Activated CD8-positive, alpha-beta memory T cell treated with anti-CD3 and anti-CD28 coated beads for 1 hour (primary cell): ENCODE measurements around the gene FREM1.

ENCODE experiments used
- DNase-seq, 2 donors: peaks; one replicate each; pipeline ENCODE4 v3.0.0-alpha.2; 2020; ENCODE audit warnings: low read depth in 1 of 2; ENCODE audit errors: extremely low read depth in 1 of 2

FREM1 gene

DNA sequence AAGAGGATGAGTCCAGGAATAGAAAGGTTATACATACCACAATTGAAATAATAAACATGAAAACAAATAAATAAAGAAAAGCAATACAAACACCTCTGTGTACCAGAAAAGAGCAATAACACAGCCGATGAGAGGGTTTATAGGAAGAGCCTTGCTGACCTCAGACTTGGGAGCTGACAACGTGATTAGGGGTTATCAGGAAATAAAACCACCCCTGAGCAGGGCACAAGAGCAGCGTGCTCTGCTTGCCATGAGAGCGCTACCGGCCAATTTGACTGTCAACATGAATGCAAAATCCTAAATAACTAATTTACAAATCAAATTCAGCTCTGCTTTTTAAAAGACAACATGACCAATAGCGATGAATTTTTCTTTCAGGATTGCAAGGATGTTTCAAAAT is 2.6 kb upstream of the FREM1 start:
- no peak for DNase-seq

DNA sequence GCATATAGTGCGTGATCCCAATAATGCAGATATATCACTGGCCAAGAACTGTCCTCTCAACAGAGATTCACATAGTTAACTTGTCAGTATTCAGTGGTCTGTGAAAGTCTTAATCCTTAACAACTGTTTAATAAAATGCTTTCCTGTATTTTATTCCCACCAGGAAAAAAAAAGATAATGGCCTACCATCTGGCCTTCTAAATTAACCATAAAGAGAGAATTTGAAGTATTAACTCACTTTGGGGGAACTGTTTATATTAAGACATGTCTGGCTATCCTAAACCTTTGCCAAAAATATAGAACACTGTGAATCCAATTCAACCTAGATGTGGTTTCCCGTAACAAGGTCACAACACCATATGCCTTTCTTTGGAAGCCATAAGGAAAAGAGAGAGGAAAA is 818 bp upstream of the FREM1 start:
- DNase-seq: no peak

- no peak for DNase-seq
Measured at GRCh38 chr9:14909601-14909960, 647 bp downstream of the FREM1 start.

- DNase-seq: no peak
Measured at GRCh38 chr9:14909181-14909580, 1.0 kb downstream of the FREM1 start.

- no peak for DNase-seq
Measured at GRCh38 chr9:14908295-14909180, 1.7 kb downstream of the FREM1 start.

- DNase-seq: no peak
Measured at GRCh38 chr9:14907696-14908095, 2.5 kb downstream of the FREM1 start.

- no peak for DNase-seq
Measured at GRCh38 chr9:14907360-14907685, 2.9 kb downstream of the FREM1 start.

- DNase-seq: no peak
Measured at GRCh38 chr9:14906644-14907359, 3.4 kb downstream of the FREM1 start.

GRCh38 chr9:14906000-14906399 is 4.2 kb downstream of the FREM1 start:
- no peak for DNase-seq

DNA sequence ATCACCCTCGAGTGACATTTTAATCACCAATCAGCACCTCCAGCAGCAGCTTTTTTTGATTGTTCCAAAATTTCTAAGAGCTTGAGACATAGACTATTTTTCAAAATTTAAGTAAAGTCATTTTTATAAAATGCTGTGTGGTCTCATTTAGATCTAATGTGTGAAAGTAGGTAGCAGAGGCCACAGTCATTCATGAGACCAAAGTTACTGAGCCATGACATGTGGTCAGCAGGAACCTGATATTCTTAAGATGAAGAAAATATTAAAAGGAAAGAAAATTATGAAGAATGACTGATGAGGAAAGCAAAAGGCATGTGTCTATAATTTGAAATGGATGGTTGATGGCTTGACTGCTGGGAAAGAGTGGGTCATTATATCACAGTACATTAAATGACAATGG is 7.2 kb downstream of the FREM1 start:
- no peak for DNase-seq

DNA sequence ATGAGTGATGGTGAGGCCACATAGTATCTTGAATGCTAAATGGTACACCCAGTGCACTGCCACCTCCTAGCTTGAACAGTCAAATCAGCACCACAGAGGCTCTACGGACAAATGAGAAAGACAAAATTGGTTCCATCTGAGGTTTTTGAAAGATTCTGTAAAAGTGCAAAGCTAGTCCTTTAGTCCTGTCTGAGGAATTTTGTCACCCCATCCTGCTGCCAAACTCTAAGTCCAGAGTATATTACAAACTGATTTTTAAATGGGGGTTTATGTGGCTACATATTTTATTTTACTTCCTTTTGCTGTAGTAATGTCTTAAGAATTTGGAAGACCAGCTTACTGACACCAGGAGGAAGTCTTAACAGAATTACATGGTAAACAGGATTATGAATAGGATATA is 7.7 kb downstream of the FREM1 start:
- no peak for DNase-seq

DNA sequence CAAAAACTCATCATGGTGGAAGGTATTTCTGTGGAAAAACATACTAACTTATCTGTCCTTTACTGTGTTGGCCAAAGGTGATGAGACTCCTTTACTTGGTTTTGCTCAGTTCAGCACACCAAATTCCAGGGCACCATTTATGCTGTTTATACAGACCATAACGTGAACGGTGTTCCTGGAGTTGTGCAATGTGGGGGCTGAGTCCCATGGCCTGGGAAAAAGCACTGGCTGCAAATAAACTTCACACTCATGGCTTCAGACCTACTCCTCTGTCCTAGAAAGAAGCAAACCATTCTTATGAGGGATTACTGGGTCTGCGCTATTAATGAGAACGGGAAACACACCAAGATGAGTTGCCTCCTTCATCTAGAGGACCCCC is 10.4 kb downstream of the FREM1 start:
- DNase-seq: no peak

GRCh38 chr9:14899042-14899814 is 11.0 kb downstream of the FREM1 start:
- no peak for DNase-seq

DNA sequence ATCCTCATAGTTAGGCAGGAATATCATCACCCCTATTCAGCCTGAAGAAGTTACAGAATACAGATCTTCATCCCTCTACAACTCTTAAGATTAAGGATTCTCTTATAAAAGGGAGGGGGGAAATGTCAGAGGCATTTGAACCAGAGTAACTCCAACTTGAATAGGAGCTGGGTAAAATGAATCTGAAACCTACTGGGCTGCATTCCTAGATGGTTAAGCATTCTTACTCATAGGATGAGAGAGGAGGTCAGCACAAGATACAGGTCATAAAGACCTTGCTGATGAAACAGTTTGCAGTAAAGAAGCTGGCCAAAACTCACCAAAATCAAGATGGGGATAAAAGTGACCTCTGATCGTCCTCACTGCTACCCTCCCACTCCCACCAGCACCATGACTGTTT is 14.4 kb downstream of the FREM1 start:
- DNase-seq: no peak

GRCh38 chr9:14893280-14893679 is 16.9 kb downstream of the FREM1 start:
- no peak for DNase-seq

- DNase-seq: no peak
Measured at GRCh38 chr9:14891332-14891731, 18.9 kb downstream of the FREM1 start.

DNA sequence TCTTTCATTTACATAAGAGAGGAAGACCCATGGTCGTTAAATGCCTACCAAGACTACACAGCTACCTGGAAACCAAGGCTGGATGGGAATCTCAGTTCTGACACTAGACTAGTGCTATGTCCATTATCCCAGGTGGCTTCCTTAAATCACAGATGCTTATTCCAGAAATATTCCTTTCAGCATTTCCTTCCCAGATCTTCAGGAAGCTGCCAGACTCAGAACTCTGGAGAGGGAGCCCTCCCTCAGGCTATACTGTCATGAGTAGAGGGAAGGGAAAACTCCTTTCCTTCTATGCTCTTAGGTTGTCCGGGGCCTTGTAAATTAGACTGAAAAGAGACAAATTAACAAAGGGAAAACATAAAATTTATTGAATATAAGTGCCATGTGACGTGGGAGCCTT is 20.8 kb downstream of the FREM1 start:
- DNase-seq: no peak

GRCh38 chr9:14888875-14889274 is 21.4 kb downstream of the FREM1 start:
- no peak for DNase-seq

GRCh38 chr9:14888272-14888671 is 22.0 kb downstream of the FREM1 start:
- DNase-seq: no peak

- DNase-seq: no peak
Measured at GRCh38 chr9:14887149-14887548, 23.1 kb downstream of the FREM1 start.

DNA sequence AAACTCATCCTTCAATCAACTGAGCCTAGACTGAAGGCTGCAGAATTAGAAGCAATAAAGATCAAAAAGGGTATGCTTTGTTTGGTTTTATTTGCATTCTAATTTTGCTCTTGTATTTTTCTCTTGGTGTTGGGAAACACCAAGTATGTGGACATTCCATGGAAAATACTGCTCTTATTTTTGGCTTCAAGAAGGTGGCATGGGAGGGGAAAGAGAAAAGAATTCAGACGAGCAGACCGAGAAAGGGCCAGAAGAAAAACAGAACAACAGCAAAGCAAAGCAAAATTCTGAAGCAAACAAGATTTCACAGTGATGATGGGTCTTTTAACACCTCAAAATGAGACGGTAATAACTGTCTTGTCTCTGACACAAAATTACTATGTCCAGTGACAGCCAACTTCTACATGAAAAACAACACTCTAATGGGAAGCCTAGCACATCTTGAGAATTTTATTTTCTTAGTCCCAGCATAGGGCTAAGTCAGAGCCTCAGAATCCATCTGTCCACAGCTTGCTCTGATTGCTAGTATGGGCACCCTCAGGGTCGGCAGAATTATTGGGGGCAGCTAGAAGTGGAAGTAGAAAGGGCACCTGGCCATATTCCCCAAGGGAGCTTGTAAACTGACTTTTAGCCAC is 26.8 kb downstream of the FREM1 start:
- DNase-seq: no peak
